Brain pericyte (primary cell): ENCODE results near the gene RPH3AL.
A peak's percentile ranks its signal among the peaks of the same experiment; 100 is the strongest.

Experiments used
- DNase-seq: peaks from one replicate; pipeline ENCODE4 v3.0.0-alpha.2; 2012; ENCODE audit warnings: low read depth, low spot score

RPH3AL gene

GRCh38 chr17:352421-353212, at the start of gene RPH3AL:
RPH3AL (minus strand) TSS chr17:352807; CDS start chr17:327543, 25,264 bp downstream.
- DNase-seq = no peak

GRCh38 chr17:400257-400656, 47.6 kb upstream of the RPH3AL start:
- no peak for DNase-seq

GRCh38 chr17:396788-397187, 44.2 kb upstream of the RPH3AL start:
- DNase-seq = no peak

GRCh38 chr17:395974-396373, 43.4 kb upstream of the RPH3AL start:
- no peak for DNase-seq

GRCh38 chr17:395179-395578, 42.6 kb upstream of the RPH3AL start:
- DNase-seq = no peak

GRCh38 chr17:394718-395095, 42.1 kb upstream of the RPH3AL start:
- DNase-seq = no peak

- DNase-seq = no peak
Observed at GRCh38 chr17:393806-394717, 41.5 kb upstream of the RPH3AL start.

GRCh38 chr17:391850-392249, 39.2 kb upstream of the RPH3AL start:
- no peak for DNase-seq

GRCh38 chr17:390025-390424, 37.4 kb upstream of the RPH3AL start:
- no peak for DNase-seq

GRCh38 chr17:388087-388486, 35.5 kb upstream of the RPH3AL start:
- DNase-seq = no peak

- DNase-seq = no peak
Observed at GRCh38 chr17:386141-386876, 33.7 kb upstream of the RPH3AL start.

- no peak for DNase-seq
Observed at GRCh38 chr17:385836-386140, 33.2 kb upstream of the RPH3AL start.

GRCh38 chr17:385178-385835, 32.7 kb upstream of the RPH3AL start:
- no peak for DNase-seq

- no peak for DNase-seq
Observed at GRCh38 chr17:384622-385177, 32.1 kb upstream of the RPH3AL start.

- no peak for DNase-seq
Observed at GRCh38 chr17:383771-384621, 31.4 kb upstream of the RPH3AL start.

GRCh38 chr17:382644-383533, 30.3 kb upstream of the RPH3AL start:
- DNase-seq = peak; percentile 41

- no peak for DNase-seq
Observed at GRCh38 chr17:381941-382643, 29.5 kb upstream of the RPH3AL start.

- no peak for DNase-seq
Observed at GRCh38 chr17:381516-381915, 28.9 kb upstream of the RPH3AL start.
